H9 (cell line): ENCODE data around the gene GLYATL2. TPM values are rescaled to one million over a fixed set of nuclear protein-coding genes. Genes with fewer than 3 reads are reported as not detected.

Source experiments
- DNase-seq: peaks from one replicate; pipeline ENCODE4 v3.0.0-alpha.2; 2017
- H2AFZ ChIP-seq: one replicate; pipeline ENCODE4 v1.6.1; 2013; ENCODE audit warnings: mild to moderate bottlenecking, low read length, control low read depth, moderate library complexity
- H2AK5ac ChIP-seq: 2 replicates; pipeline ENCODE4 v1.6.1; 2013; ENCODE audit warnings: low read length, control low read depth, mixed read lengths; ENCODE audit not compliant: insufficient read length
- H2BK120ac ChIP-seq: one replicate; pipeline ENCODE4 v1.6.1; 2013; ENCODE audit warnings: low read depth, mild to moderate bottlenecking, low read length, control low read depth, inconsistent platforms; ENCODE audit not compliant: poor library complexity, severe bottlenecking
- H2BK12ac ChIP-seq: 2 replicates; pipeline ENCODE4 v1.6.1; 2013; ENCODE audit warnings: low read length, control low read depth, mixed read lengths, low read depth; ENCODE audit not compliant: insufficient read length
- H2BK15ac ChIP-seq: 2 replicates; pipeline ENCODE4 v1.6.1; 2013; ENCODE audit warnings: low read depth, low read length, control low read depth
- H2BK20ac ChIP-seq: one replicate; pipeline ENCODE4 v1.6.1; 2013; ENCODE audit warnings: low read depth, mild to moderate bottlenecking, low read length, control low read depth, inconsistent platforms; ENCODE audit not compliant: poor library complexity, severe bottlenecking
- H2BK5ac ChIP-seq: 2 replicates; pipeline ENCODE4 v1.6.1; 2013; ENCODE audit warnings: low read length, control low read depth, mixed read lengths; ENCODE audit not compliant: insufficient read length
- H3K14ac ChIP-seq: 2 replicates; pipeline ENCODE4 v1.6.1; 2013; ENCODE audit warnings: low read length, control low read depth; ENCODE audit not compliant: insufficient read depth
- H3K18ac ChIP-seq: 2 replicates; pipeline ENCODE4 v1.6.1; 2013; ENCODE audit warnings: low read depth, mild to moderate bottlenecking, mixed read lengths, low read length, control low read depth; ENCODE audit not compliant: insufficient read length
- H3K23ac ChIP-seq: 2 replicates; pipeline ENCODE4 v1.6.1; 2013; ENCODE audit warnings: low read length, control low read depth, mixed read lengths, low read depth; ENCODE audit not compliant: insufficient read length
- H3K23me2 ChIP-seq: 2 replicates; pipeline ENCODE4 v1.6.1; 2013; ENCODE audit warnings: low read depth, mild to moderate bottlenecking, mixed read lengths, low read length, control low read depth; ENCODE audit not compliant: insufficient read length, poor library complexity, severe bottlenecking
- H3K27ac ChIP-seq: 2 replicates; pipeline ENCODE4 v1.5.1; 2013; ENCODE audit warnings: low read length, control low read depth, mixed read lengths, low read depth; ENCODE audit not compliant: insufficient read length
- H3K27me3 ChIP-seq: 2 replicates; pipeline ENCODE4 v1.6.1; 2013; ENCODE audit warnings: low read length, control low read depth, inconsistent platforms; ENCODE audit not compliant: insufficient read depth
- H3K4ac ChIP-seq: 2 replicates; pipeline ENCODE4 v1.6.1; 2013; ENCODE audit warnings: low read depth, mild to moderate bottlenecking, control low read depth, inconsistent platforms, low read length, moderate library complexity
- H3K4me1 ChIP-seq: 2 replicates; pipeline ENCODE4 v1.6.1; 2013; ENCODE audit warnings: low read length, control low read depth, inconsistent platforms; ENCODE audit not compliant: insufficient read depth
- H3K4me2 ChIP-seq: 2 replicates; pipeline ENCODE4 v1.6.1; 2013; ENCODE audit warnings: low read length, control low read depth, mixed read lengths; ENCODE audit not compliant: insufficient read length, insufficient read depth
- H3K56ac ChIP-seq: 2 replicates; pipeline ENCODE4 v1.6.1; 2013; ENCODE audit warnings: low read depth, mild to moderate bottlenecking, mixed read lengths, low read length, control low read depth; ENCODE audit not compliant: insufficient read length
- H3K79me1 ChIP-seq: 2 replicates; pipeline ENCODE4 v1.6.1; 2013; ENCODE audit warnings: low read depth, mild to moderate bottlenecking, moderate library complexity, low read length, control low read depth, inconsistent platforms; ENCODE audit not compliant: insufficient read depth, poor library complexity, severe bottlenecking
- H3K79me2 ChIP-seq: 2 replicates; pipeline ENCODE4 v1.6.1; 2013; ENCODE audit warnings: low read length, control low read depth, inconsistent platforms; ENCODE audit not compliant: insufficient read depth
- H3K9ac ChIP-seq: 2 replicates; pipeline ENCODE4 v1.6.1; 2013; ENCODE audit warnings: low read length, control low read depth, mixed read lengths; ENCODE audit not compliant: insufficient read length; ENCODE audit errors: extremely low read depth
- H3K9me3 ChIP-seq: one replicate; pipeline ENCODE4 v1.6.1; 2013; ENCODE audit warnings: low read depth, low read length, inconsistent platforms; ENCODE audit not compliant: control insufficient read depth
- H3T11ph ChIP-seq: one replicate; pipeline ENCODE4 v1.6.1; 2013; ENCODE audit warnings: mild to moderate bottlenecking, low read length, control low read depth, inconsistent platforms
- H4K20me1 ChIP-seq: one replicate; pipeline ENCODE4 v1.6.1; 2013; ENCODE audit not compliant: control insufficient read depth, insufficient read length, insufficient read depth
- H4K5ac ChIP-seq: 2 replicates; pipeline ENCODE4 v1.6.1; 2013; ENCODE audit warnings: low read depth, mild to moderate bottlenecking, mixed read lengths, low read length, control low read depth; ENCODE audit not compliant: insufficient read length
- H4K8ac ChIP-seq: replicated peaks from 2 replicates; pipeline ENCODE4 v1.6.1; 2013; ENCODE audit warnings: low read length, control low read depth, mixed read lengths, low read depth; ENCODE audit not compliant: insufficient read length
- H4K91ac ChIP-seq: 2 replicates; pipeline ENCODE4 v1.6.1; 2013; ENCODE audit warnings: low read depth, mild to moderate bottlenecking, moderate library complexity, mixed read lengths, low read length, control low read depth; ENCODE audit not compliant: insufficient read length
- H3K27ac Mint-ChIP-seq, 3 experiments: 2 replicates in 2 of 3; 3 replicates in 1 of 3; pipeline ENCODE4 v1.8.0; 2020 to 2021; ENCODE audit warnings: mixed read lengths in 3 of 3, mild to moderate bottlenecking in 1 of 3, moderate library complexity in 1 of 3
- H3K27me3 Mint-ChIP-seq: 2 replicates; pipeline ENCODE4 v1.8.0; 2021; ENCODE audit warnings: low read depth, mild to moderate bottlenecking, moderate library complexity, mixed read lengths
- H3K36me3 Mint-ChIP-seq, 3 experiments: 2 replicates in 2 of 3; 3 replicates in 1 of 3; pipeline ENCODE4 v1.8.0; 2020 to 2021; ENCODE audit warnings: low read depth in 3 of 3, mixed read lengths in 3 of 3; ENCODE audit not compliant: insufficient read depth in 1 of 3
- H3K4me1 Mint-ChIP-seq, 2 experiments: 2 replicates each; pipeline ENCODE4 v1.8.0; 2020; ENCODE audit warnings: mixed read lengths in 2 of 2
- H3K4me3 Mint-ChIP-seq, 2 experiments: 2 replicates in 1 of 2; 3 replicates in 1 of 2; pipeline ENCODE4 v1.8.0; 2020 to 2021; ENCODE audit warnings: mild to moderate bottlenecking in 2 of 2, mixed read lengths in 2 of 2, moderate library complexity in 1 of 2
- H3K9me3 Mint-ChIP-seq, 2 experiments: 2 replicates in 1 of 2; 3 replicates in 1 of 2; pipeline ENCODE4 v1.8.0; 2020; ENCODE audit warnings: mild to moderate bottlenecking in 2 of 2, mixed read lengths in 2 of 2, moderate library complexity in 1 of 2
- CTCF ChIP-seq: fragments of 200-600 bp; sonication (generic); conservative IDR thresholded peaks from 3 replicates; pipeline ENCODE4 v1.8.0; 2021; ENCODE audit warnings: antibody characterized with exemption, mild to moderate bottlenecking
- WGBS: extraction: QIAGEN DNeasy Blood & Tissue Kit; methylation state at CpG from one replicate; pipeline ENCODE4 v1.1.7; 2013; ENCODE audit warnings: missing lambda C conversion rate, low lambda C conversion rate, mixed read lengths; ENCODE audit not compliant: insufficient read length; ENCODE audit errors: extremely low coverage; 5-methylcytosine and 5-hydroxymethylcytosine counted together
- total RNA-seq: library from RNA; stranded (reverse); gene quantifications from 2 replicates; pipeline ENCODE4 v1.2.1, GENCODE V29; 2021

GLYATL2 gene
- total RNA-seq, 1 experiment from 2014 or later = not detected

- H2BK120ac ChIP-seq = no peak overlapping the region
- H3K56ac ChIP-seq = no peak overlapping the region
- Mint-ChIP-seq H3K4me3 (no peak overlapping the region), H3K27me3 (peaks cover 2% of the 10 kb centered on the region; the same call in 1 of the 2 replicates), H3K4me1 (no peaks in the 10 kb centered on the region), H3K9me3 (peaks cover 83 to 86% of the 10 kb centered on the region in 2 experiments), H3K27ac (no peak overlapping the region), H3K36me3 (peaks cover 0 to 19% (median 6%) of the 10 kb centered on the region in 3 experiments; a peak in 4 of 7 replicates)
- no peaks in the 10 kb centered on the region for H3K79me1 ChIP-seq
- H3K9me3 ChIP-seq = peaks cover 35% of the 10 kb centered on the region
- H3K4ac ChIP-seq = no peak overlapping the region
- no peak for DNase-seq
- H2BK12ac ChIP-seq = no peak overlapping the region
- no peak overlapping the region for H2BK5ac ChIP-seq
- no peak overlapping the region for H2BK15ac ChIP-seq
- no peak overlapping the region for H4K91ac ChIP-seq
- H3K27ac ChIP-seq = no peak overlapping the region
- no peaks in the 10 kb centered on the region for H3K27me3 ChIP-seq
- H4K20me1 ChIP-seq = no peaks in the 10 kb centered on the region
- no peak for TF ChIP-seq CTCF
- H3K23me2 ChIP-seq = no peaks in the 10 kb centered on the region
- no peak overlapping the region for H2BK20ac ChIP-seq
- H3K18ac ChIP-seq = no peak overlapping the region
- no CpG with 5 or more reads among the region's 3 CpGs for WGBS
- H3K23ac ChIP-seq = no peak overlapping the region
- no peaks in the 10 kb centered on the region for H3K79me2 ChIP-seq
- H3K4me2 ChIP-seq = no peak overlapping the region
- H2AFZ ChIP-seq = no peak overlapping the region
- H3K9ac ChIP-seq = no peak overlapping the region
- H4K8ac ChIP-seq = no peak overlapping the region
- H3T11ph ChIP-seq = no peak overlapping the region
- no peak overlapping the region for H3K14ac ChIP-seq
- H4K5ac ChIP-seq = no peak overlapping the region
- no peaks in the 10 kb centered on the region for H3K4me1 ChIP-seq
- H2AK5ac ChIP-seq = no peak overlapping the region
These were observed 33.0 kb downstream of the GLYATL2 start for GRCh38 chr11:58811499-58811898.
